ENCODE data around the gene GGCX. TPM values are rescaled to one million over a fixed set of nuclear protein-coding genes. Genes with fewer than 3 reads are reported as not detected.
A peak's percentile ranks its signal among the peaks of the same experiment; 100 is the strongest.

GGCX gene
- total and polyA plus RNA-seq, 2 of the 13 experiments (the other 11 are each of a cell fraction or from before 2014, with no cell fraction given): 72.5 to 103 TPM

GRCh38 chr2:85602476-85603234 is 41.4 kb upstream of the GGCX start, which contains the start of gene TMEM150A (continued):
- TF ChIP-seq UBTF (CRISPR knock-in tag; IDR thresholded peaks at IDR 0.05): peak; percentile 66
- TF ChIP-seq TAF1 (CRISPR knock-in tag; IDR thresholded peaks at IDR 0.05): peak; percentile 63
- peak; percentile 78 for TF ChIP-seq IRF2 (CRISPR knock-in tag; IDR thresholded peaks at IDR 0.05)
- peak; percentile 60; the same call in 1 of the 2 replicates for TF ChIP-seq PRMT3 (CRISPR knock-in tag; IDR thresholded peaks at IDR 0.05; ENCODE audit: borderline replicate concordance, low read depth)
- TF ChIP-seq MLLT10 (CRISPR knock-in tag; IDR thresholded peaks at IDR 0.05): no peak
- no peak for TF ChIP-seq RFX1 (IDR thresholded peaks at IDR 0.05)
- no peak for TF ChIP-seq ZNF33B (CRISPR knock-in tag; IDR thresholded peaks at IDR 0.05)
- peak; percentile 98 for TF ChIP-seq THAP11 (CRISPR knock-in tag; IDR thresholded peaks at IDR 0.05)
- TF ChIP-seq IKZF5 (CRISPR knock-in tag; IDR thresholded peaks at IDR 0.05): peak; percentile 29; the same call in 1 of the 2 replicates
- TF ChIP-seq HNF1A (IDR thresholded peaks at IDR 0.05; ENCODE audit: low read depth): no peak
- no peak for TF ChIP-seq HNF1A (CRISPR knock-in tag; IDR thresholded peaks at IDR 0.05; ENCODE audit: borderline replicate concordance)
- no peak for TF ChIP-seq KDM6A (CRISPR knock-in tag; IDR thresholded peaks at IDR 0.05; ENCODE audit: low read depth)
- peak; percentile 29; the same call in 1 of the 2 replicates for TF ChIP-seq FOXA3 (CRISPR knock-in tag; IDR thresholded peaks at IDR 0.05)
- TF ChIP-seq MAX (IDR thresholded peaks at IDR 0.05): peak; percentile 90
- TF ChIP-seq ZBTB7B (CRISPR knock-in tag; IDR thresholded peaks at IDR 0.05): 0 out of 2 replicates have a peak, but pooled peaks have one; percentile 0
- TF ChIP-seq ZSCAN30 (CRISPR knock-in tag; IDR thresholded peaks at IDR 0.05): no peak
- TF ChIP-seq ZSCAN31 (CRISPR knock-in tag; IDR thresholded peaks at IDR 0.05; ENCODE audit: low read depth): peak; percentile 71; the same call in 1 of the 2 replicates
- peak; percentile 15; the same call in 1 of the 2 replicates for TF ChIP-seq ZNF205 (CRISPR knock-in tag; IDR thresholded peaks at IDR 0.05)
- no peak for TF ChIP-seq ZNF557 (CRISPR knock-in tag; IDR thresholded peaks at IDR 0.05)
- peak; percentile 32; the same call in 1 of the 2 replicates for TF ChIP-seq NKX3-1 (CRISPR knock-in tag; IDR thresholded peaks at IDR 0.05)
- no peak for TF ChIP-seq THAP8 (CRISPR knock-in tag; IDR thresholded peaks at IDR 0.05; ENCODE audit: borderline replicate concordance)
- no peak for TF ChIP-seq SETDB1 (CRISPR knock-in tag; IDR thresholded peaks at IDR 0.05; ENCODE audit: borderline replicate concordance)
- 0 out of 2 replicates have a peak, but pooled peaks have one; percentile 32 for TF ChIP-seq ZNF777 (CRISPR knock-in tag; IDR thresholded peaks at IDR 0.05)

All from HepG2 (cell line).